Chondrocyte (in vitro differentiated cells): ENCODE data around the gene RTN4RL1. TPM values are rescaled to one million over a fixed set of nuclear protein-coding genes. Genes with fewer than 3 reads are reported as not detected.

Source experiments
- DNase-seq: peaks from one replicate; pipeline ENCODE4 v3.0.0; 2021; ENCODE audit warnings: mixed read lengths, low spot score
- H3K27ac Mint-ChIP-seq: one replicate; pipeline ENCODE4 v1.8.0; 2021; ENCODE audit warnings: mild to moderate bottlenecking, moderate library complexity, mixed read lengths; ENCODE audit not compliant: unreplicated experiment
- H3K27me3 Mint-ChIP-seq: 2 replicates; pipeline ENCODE4 v1.8.0; 2021; ENCODE audit warnings: low read depth, mixed read lengths
- H3K36me3 Mint-ChIP-seq: 2 replicates; pipeline ENCODE4 v1.8.0; 2021; ENCODE audit warnings: low read depth, mixed read lengths
- H3K4me1 Mint-ChIP-seq: 2 replicates; pipeline ENCODE4 v1.8.0; 2021; ENCODE audit warnings: low read depth, mild to moderate bottlenecking, mixed read lengths
- H3K4me3 Mint-ChIP-seq: one replicate; pipeline ENCODE4 v1.8.0; 2021; ENCODE audit warnings: mild to moderate bottlenecking, moderate library complexity, mixed read lengths; ENCODE audit not compliant: unreplicated experiment
- H3K9me3 Mint-ChIP-seq: 2 replicates; pipeline ENCODE4 v1.8.0; 2021; ENCODE audit warnings: low read depth, mixed read lengths
- CTCF ChIP-seq: fragments of 200-600 bp; sonication (generic); IDR thresholded peaks from 2 replicates; pipeline ENCODE4 v1.5.0; 2021; ENCODE audit warnings: antibody characterized with exemption, mild to moderate bottlenecking, moderate library complexity
- total RNA-seq: library from RNA; stranded (reverse); gene quantifications from 3 replicates; pipeline ENCODE4 v1.2.1, GENCODE V29; 2021

RTN4RL1 gene
- total RNA-seq, 1 donor from 2014 or later, result 0.47 TPM

DNA sequence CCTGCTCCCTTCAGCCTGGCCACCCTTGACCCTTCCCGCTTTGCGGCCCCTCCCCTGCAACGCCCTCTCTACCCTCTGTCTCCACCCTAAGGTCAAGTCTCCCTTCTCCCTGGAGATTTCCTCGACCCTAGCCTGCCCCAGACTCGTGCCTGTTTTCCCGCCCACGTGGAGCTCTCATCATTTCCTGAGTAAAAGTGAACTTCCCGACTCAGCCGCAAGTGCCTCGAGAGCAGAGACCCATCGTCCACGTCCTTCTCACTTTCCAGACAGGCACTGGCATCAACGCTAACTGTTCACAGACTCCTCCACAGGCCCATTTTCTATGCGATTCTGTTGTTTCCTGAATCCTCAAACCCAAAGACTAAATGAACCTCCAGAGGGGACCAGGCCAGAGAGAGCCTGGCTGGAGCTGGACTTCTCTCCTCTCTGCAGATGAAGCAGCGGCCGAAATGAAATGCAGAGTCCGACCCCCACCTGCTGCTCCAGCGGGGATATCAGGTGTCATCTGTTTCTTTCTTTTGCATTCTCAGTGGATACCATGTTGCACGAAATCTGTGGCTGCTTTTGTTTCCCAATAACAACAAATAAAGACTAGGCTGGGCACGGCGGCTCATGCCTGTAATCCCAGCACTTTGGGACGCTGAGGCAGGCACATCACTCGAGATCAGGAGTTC is 52.5 kb downstream of the RTN4RL1 start:
- peak; percentile 24 for TF ChIP-seq CTCF
- peaks cover 10% of the 10 kb centered on the region for H3K4me1 Mint-ChIP-seq
- peak overlapping the region; percentile 74 for H3K27ac Mint-ChIP-seq
- peaks cover 2% of the 10 kb centered on the region for H3K36me3 Mint-ChIP-seq
- peaks cover 4% of the 10 kb centered on the region for H3K9me3 Mint-ChIP-seq
- peaks cover 33% of the 10 kb centered on the region for H3K27me3 Mint-ChIP-seq
- no peak for DNase-seq
- H3K4me3 Mint-ChIP-seq, result no peak overlapping the region

- H3K27me3 Mint-ChIP-seq, result peaks cover 35% of the 10 kb centered on the region
- DNase-seq, result no peak
- no peak overlapping the region for H3K4me3 Mint-ChIP-seq
- H3K27ac Mint-ChIP-seq, result no peak overlapping the region
- peaks cover 18% of the 10 kb centered on the region for H3K4me1 Mint-ChIP-seq
- H3K9me3 Mint-ChIP-seq, result peaks cover 4% of the 10 kb centered on the region
- TF ChIP-seq CTCF, result no peak
- peaks cover 2% of the 10 kb centered on the region for H3K36me3 Mint-ChIP-seq
Measured at GRCh38 chr17:1970843-1971384, 54.2 kb downstream of the RTN4RL1 start.

GRCh38 chr17:1969712-1970111 is 55.4 kb downstream of the RTN4RL1 start:
- Mint-ChIP-seq H3K27me3 (peaks cover 31% of the 10 kb centered on the region), H3K4me3 (no peak overlapping the region), H3K4me1 (peaks cover 23% of the 10 kb centered on the region), H3K36me3 (peaks cover 2% of the 10 kb centered on the region), H3K27ac (no peak overlapping the region), H3K9me3 (peaks cover 4% of the 10 kb centered on the region)
- no peak for DNase-seq
- TF ChIP-seq CTCF, result no peak

- DNase-seq, result no peak
- Mint-ChIP-seq H3K36me3 (no peaks in the 10 kb centered on the region), H3K27ac (no peak overlapping the region), H3K4me1 (peaks cover 16% of the 10 kb centered on the region), H3K4me3 (no peak overlapping the region), H3K9me3 (peaks cover 4% of the 10 kb centered on the region), H3K27me3 (peaks cover 27% of the 10 kb centered on the region)
- no peak for TF ChIP-seq CTCF
Measured at GRCh38 chr17:1967213-1967612, 57.9 kb downstream of the RTN4RL1 start.

- Mint-ChIP-seq H3K4me3 (no peak overlapping the region), H3K4me1 (peaks cover 16% of the 10 kb centered on the region), H3K27me3 (peaks cover 27% of the 10 kb centered on the region), H3K36me3 (no peaks in the 10 kb centered on the region), H3K9me3 (peaks cover 4% of the 10 kb centered on the region), H3K27ac (peak overlapping the region; percentile 36)
- no peak for TF ChIP-seq CTCF
- no peak for DNase-seq
Measured at GRCh38 chr17:1966274-1967086, 58.7 kb downstream of the RTN4RL1 start.
